ENCODE data around the gene ZMYND8. TPM values are rescaled to one million over a fixed set of nuclear protein-coding genes. Genes with fewer than 3 reads are reported as not detected.

The ZMYND8 gene
- total and polyA plus RNA-seq, 2 experiments from 2014 or later, result 10.2 to 12.4 TPM

DNA sequence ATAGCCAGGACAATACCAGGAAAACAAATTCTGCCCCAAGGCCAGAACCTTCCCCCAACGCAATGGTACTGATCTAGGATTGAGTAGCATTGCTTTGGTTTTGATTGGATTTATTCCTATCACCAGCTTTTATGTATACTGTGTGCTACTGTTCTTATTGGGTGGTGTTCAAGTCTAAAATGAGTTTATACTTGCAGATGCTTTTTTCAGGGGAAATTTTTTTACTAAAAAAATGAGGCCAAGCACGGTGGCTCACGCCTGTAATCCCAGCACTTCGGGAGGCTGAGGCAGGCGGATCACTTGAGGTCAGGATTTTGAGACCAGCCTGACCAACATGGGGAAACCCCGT, 116.8 kb downstream of the ZMYND8 start:
- no peak for TF ChIP-seq EZH2phosphoT487 (IDR thresholded peaks at IDR 0.05; ENCODE audit: insufficient read depth, low read depth)
- no peak for TF ChIP-seq EZH2 (IDR thresholded peaks at IDR 0.05; ENCODE audit: insufficient read depth, poor library complexity, severe bottlenecking)
- no peak overlapping the region for H3K9ac ChIP-seq
- no peak overlapping the region for H3K4me2 ChIP-seq (ENCODE audit: unreplicated experiment)
- no peak overlapping the region for H3K4me3 ChIP-seq
- no peaks in the 10 kb centered on the region for H3K4me1 ChIP-seq (ENCODE audit: insufficient read depth)
- no peaks in the 10 kb centered on the region for H3K27me3 ChIP-seq (replicated peaks; ENCODE audit: insufficient read depth)
- H3K9me2 ChIP-seq (ENCODE audit: insufficient read depth), result no peaks in the 10 kb centered on the region
- H2AFZ ChIP-seq, result no peak overlapping the region
- H3F3A ChIP-seq (ENCODE audit: insufficient read depth), result no peaks in the 10 kb centered on the region
- 91 to 92% methylated on average over 6 of the region's 6 CpGs for WGBS, 2 experiments (ENCODE audit: low coverage in 1 of 2, low lambda C conversion rate in 2 of 2, missing lambda C conversion rate in 2 of 2)
- in situ Hi-C loops (cut with MboI), result no loop called here
- no peaks in the 10 kb centered on the region for H4K20me1 ChIP-seq (ENCODE audit: insufficient read depth)
- H3K79me2 ChIP-seq (ENCODE audit: insufficient read depth), result peaks cover 41% of the 10 kb centered on the region
- no peaks in the 10 kb centered on the region for H3K9me3 ChIP-seq (ENCODE audit: low read depth)
- H3K27ac ChIP-seq, result no peak overlapping the region
- H3K36me3 ChIP-seq (ENCODE audit: low read depth), result peaks cover 29% of the 10 kb centered on the region; the same call in 1 of the 2 replicates
- no peak for DNase-seq

DNA sequence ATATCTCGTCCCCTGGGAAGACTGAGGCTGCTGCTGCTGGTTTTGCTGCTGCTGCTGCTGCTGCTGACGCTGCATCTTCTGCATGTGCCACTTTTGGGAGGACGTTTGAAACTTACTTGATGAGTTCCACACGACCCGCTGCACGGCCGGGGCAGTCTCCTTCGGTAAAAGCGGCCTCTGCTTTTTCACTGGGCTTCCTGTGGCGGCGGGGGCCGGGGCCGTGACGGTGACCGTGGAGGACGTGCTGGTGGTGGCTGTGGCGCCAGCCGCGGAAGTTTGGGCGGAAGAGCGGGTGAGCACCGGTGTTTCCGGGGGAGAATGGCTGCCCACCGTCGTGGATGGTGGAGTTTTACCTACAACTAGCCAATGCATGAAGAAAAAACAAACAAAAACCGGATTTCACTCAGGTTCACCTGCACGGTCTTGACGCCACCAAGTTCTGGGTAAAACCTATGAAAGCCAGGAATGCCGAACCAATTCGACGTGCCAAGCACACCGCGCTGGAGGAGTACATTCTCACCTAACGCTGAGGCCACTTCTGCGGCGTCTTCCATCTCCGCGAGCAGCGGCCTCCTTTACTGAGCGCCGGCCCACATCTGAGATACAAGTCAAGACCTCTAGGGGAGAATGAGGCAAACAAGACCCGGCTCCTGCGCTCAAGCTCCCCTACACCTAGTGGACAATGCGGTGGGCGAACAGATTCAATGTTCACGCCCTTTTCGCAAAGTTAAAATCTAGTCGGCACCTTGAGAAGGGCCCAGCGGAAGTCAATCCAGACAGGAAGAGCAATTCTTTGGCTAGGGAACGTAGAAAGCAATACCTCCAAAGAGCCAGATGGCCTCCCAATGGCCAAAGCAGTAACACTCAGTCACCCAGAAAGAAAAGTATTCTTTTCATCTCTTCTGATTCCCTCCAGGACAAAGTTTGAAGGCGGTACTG, 117.5 kb downstream of the ZMYND8 start:
- 95% methylated on average over 51 of the region's 51 CpGs for WGBS, 2 experiments (ENCODE audit: low coverage in 1 of 2, low lambda C conversion rate in 2 of 2, missing lambda C conversion rate in 2 of 2)
- H3K4me3 ChIP-seq, result no peak overlapping the region

DNA sequence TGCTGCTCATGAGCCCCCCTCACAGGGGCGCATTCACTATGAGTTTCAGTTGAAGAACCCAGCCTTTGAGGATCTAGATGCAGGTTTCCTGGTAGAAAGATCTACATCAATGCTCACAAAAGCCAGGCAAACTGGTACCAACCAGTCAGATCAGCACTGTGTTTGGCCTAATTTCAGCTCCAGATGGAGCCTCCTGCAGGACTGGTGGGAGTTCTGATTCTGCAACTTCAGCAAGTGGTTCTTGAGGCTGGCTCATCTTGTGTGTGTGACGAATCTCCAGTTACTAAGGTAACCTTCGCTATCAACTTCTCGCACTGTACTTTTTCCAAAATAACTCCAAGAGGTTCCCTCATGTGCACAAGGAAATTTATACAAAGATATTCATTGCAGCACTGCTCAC, 118.8 kb downstream of the ZMYND8 start:
- Histone ChIP-seq H2AFZ (no peak overlapping the region), H3K4me2 (ENCODE audit: unreplicated experiment) (no peak overlapping the region), H3K4me1 (ENCODE audit: insufficient read depth) (no peaks in the 10 kb centered on the region), H3K36me3 (ENCODE audit: low read depth) (peaks cover 29% of the 10 kb centered on the region; the same call in 1 of the 2 replicates), H3K9me3 (ENCODE audit: low read depth) (no peaks in the 10 kb centered on the region), H3K4me3 (no peak overlapping the region), H3K27me3 (replicated peaks; ENCODE audit: insufficient read depth) (no peaks in the 10 kb centered on the region), H3K9ac (no peak overlapping the region), H3K9me2 (ENCODE audit: insufficient read depth) (no peaks in the 10 kb centered on the region), H3F3A (ENCODE audit: insufficient read depth) (no peaks in the 10 kb centered on the region), H3K27ac (no peak overlapping the region), H3K79me2 (ENCODE audit: insufficient read depth) (peaks cover 29% of the 10 kb centered on the region), H4K20me1 (ENCODE audit: insufficient read depth) (no peaks in the 10 kb centered on the region)
- WGBS, 2 experiments (ENCODE audit: low coverage in 1 of 2, low lambda C conversion rate in 2 of 2, missing lambda C conversion rate in 2 of 2), result 92 to 96% methylated on average over 4 of the region's 4 CpGs
- DNase-seq, result no peak
- in situ Hi-C loops (cut with MboI), result no loop called here
- TF ChIP-seq EZH2 (IDR thresholded peaks at IDR 0.05; ENCODE audit: insufficient read depth, poor library complexity, severe bottlenecking) (no peak), EZH2phosphoT487 (IDR thresholded peaks at IDR 0.05; ENCODE audit: insufficient read depth, low read depth) (no peak)

More for the DNA sequence above, 117.5 kb downstream of the ZMYND8 start:
- TF ChIP-seq EZH2phosphoT487 (IDR thresholded peaks at IDR 0.05; ENCODE audit: insufficient read depth, low read depth), result no peak
- no peak for TF ChIP-seq EZH2 (IDR thresholded peaks at IDR 0.05; ENCODE audit: insufficient read depth, poor library complexity, severe bottlenecking)
- H3K9me2 ChIP-seq (ENCODE audit: insufficient read depth), result no peaks in the 10 kb centered on the region
- peaks cover 29% of the 10 kb centered on the region; the same call in 1 of the 2 replicates for H3K36me3 ChIP-seq (ENCODE audit: low read depth)
- peaks cover 41% of the 10 kb centered on the region for H3K79me2 ChIP-seq (ENCODE audit: insufficient read depth)
- no peak overlapping the region for H2AFZ ChIP-seq
- in situ Hi-C loops (cut with MboI), result no loop called here
- no peaks in the 10 kb centered on the region for H4K20me1 ChIP-seq (ENCODE audit: insufficient read depth)
- H3K27me3 ChIP-seq (replicated peaks; ENCODE audit: insufficient read depth), result no peaks in the 10 kb centered on the region
- no peak overlapping the region for H3K27ac ChIP-seq
- DNase-seq, result no peak
- H3F3A ChIP-seq (ENCODE audit: insufficient read depth), result no peaks in the 10 kb centered on the region
- no peaks in the 10 kb centered on the region for H3K9me3 ChIP-seq (ENCODE audit: low read depth)
- H3K4me1 ChIP-seq (ENCODE audit: insufficient read depth), result no peaks in the 10 kb centered on the region
- H3K4me2 ChIP-seq (ENCODE audit: unreplicated experiment), result no peak overlapping the region
- H3K9ac ChIP-seq, result no peak overlapping the region

DNA sequence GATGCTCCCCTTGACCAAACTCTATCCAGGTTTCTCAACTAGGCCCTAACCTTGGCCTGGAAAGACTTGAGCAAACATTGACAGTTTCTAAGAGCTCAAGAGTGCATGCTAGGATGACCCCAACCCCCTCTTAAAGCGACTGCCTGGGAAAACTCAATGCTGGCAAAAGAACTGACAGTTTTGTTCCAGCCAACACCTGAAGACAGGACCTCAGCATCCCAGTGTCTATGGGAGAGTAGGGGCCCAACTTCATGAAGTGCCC, 119.9 kb downstream of the ZMYND8 start:
- H3K4me3 ChIP-seq, result no peak overlapping the region
- DNase-seq, result no peak
- H3K27me3 ChIP-seq (replicated peaks; ENCODE audit: insufficient read depth), result no peaks in the 10 kb centered on the region
- H3K4me1 ChIP-seq (ENCODE audit: insufficient read depth), result peaks cover 5% of the 10 kb centered on the region; the same call in 1 of the 2 replicates
- H3K9me3 ChIP-seq (ENCODE audit: low read depth), result no peaks in the 10 kb centered on the region
- H3K27ac ChIP-seq, result no peak overlapping the region
- no peaks in the 10 kb centered on the region for H3K9me2 ChIP-seq (ENCODE audit: insufficient read depth)
- H3K36me3 ChIP-seq (ENCODE audit: low read depth), result peaks cover 29% of the 10 kb centered on the region; the same call in 1 of the 2 replicates
- no peaks in the 10 kb centered on the region for H4K20me1 ChIP-seq (ENCODE audit: insufficient read depth)
- H3K79me2 ChIP-seq (ENCODE audit: insufficient read depth), result peaks cover 29% of the 10 kb centered on the region
- in situ Hi-C loops (cut with MboI), result no loop called here
- TF ChIP-seq EZH2 (IDR thresholded peaks at IDR 0.05; ENCODE audit: insufficient read depth, poor library complexity, severe bottlenecking) (no peak), EZH2phosphoT487 (IDR thresholded peaks at IDR 0.05; ENCODE audit: insufficient read depth, low read depth) (no peak)
- H3F3A ChIP-seq (ENCODE audit: insufficient read depth), result no peaks in the 10 kb centered on the region
- no peak overlapping the region for H3K4me2 ChIP-seq (ENCODE audit: unreplicated experiment)
- H3K9ac ChIP-seq, result no peak overlapping the region
- no peak overlapping the region for H2AFZ ChIP-seq
- 94 to 100% methylated on average over 1 of the region's 1 CpG for WGBS, 2 experiments (ENCODE audit: low coverage in 1 of 2, low lambda C conversion rate in 2 of 2, missing lambda C conversion rate in 2 of 2)

All from GM23248 (cell line).